OCI-LY1 (cell line): ENCODE results near the gene PTPN4.

Source experiments
- H2AFZ ChIP-seq: fragments of 200-600 bp; sonication (generic), shearing (Covaris generic); 2 replicates; pipeline ENCODE4 v1.6.0; 2014; ENCODE audit warnings: antibody characterized with exemption, mild to moderate bottlenecking, low read length
- H3F3A ChIP-seq: fragments of 200-600 bp; sonication (generic), shearing (Covaris generic); 2 replicates; pipeline ENCODE4 v1.6.0; 2014; ENCODE audit warnings: mild to moderate bottlenecking, antibody characterized with exemption, low read length, moderate library complexity; ENCODE audit not compliant: insufficient read depth
- H3K27ac ChIP-seq: fragments of 200-600 bp; sonication (generic); 2 replicates; pipeline ENCODE4 v1.5.1; 2014; ENCODE audit warnings: low read length, mixed run types, mild to moderate bottlenecking, low read depth; ENCODE audit not compliant: poor library complexity, severe bottlenecking
- H3K27me3 ChIP-seq: fragments of 200-600 bp; sonication (generic); 2 replicates; pipeline ENCODE4 v1.6.0; 2014; ENCODE audit warnings: antibody characterized with exemption, mild to moderate bottlenecking, low read length, moderate library complexity; ENCODE audit not compliant: insufficient read depth
- H3K36me3 ChIP-seq: fragments of 200-600 bp; sonication (generic); 2 replicates; pipeline ENCODE4 v1.6.1; 2014; ENCODE audit warnings: mild to moderate bottlenecking, antibody characterized with exemption, low read length, moderate library complexity, mixed read lengths; ENCODE audit not compliant: insufficient read depth
- H3K4me1 ChIP-seq: fragments of 200-600 bp; sonication (generic); 2 replicates; pipeline ENCODE4 v1.5.1; 2014; ENCODE audit warnings: mild to moderate bottlenecking, low read length, moderate library complexity; ENCODE audit not compliant: insufficient read depth, severe bottlenecking
- H3K4me2 ChIP-seq: fragments of 200-600 bp; sonication (generic), shearing (Covaris generic); 2 replicates; pipeline ENCODE4 v1.6.1; 2014; ENCODE audit warnings: low read length
- H3K4me3 ChIP-seq: fragments of 200-600 bp; sonication (generic); 2 replicates; pipeline ENCODE4 v1.5.1; 2014; ENCODE audit warnings: low read length, low read depth, mild to moderate bottlenecking, mixed read lengths; ENCODE audit not compliant: poor library complexity, severe bottlenecking
- H3K79me2 ChIP-seq: fragments of 200-600 bp; shearing (Covaris generic); 2 replicates; pipeline ENCODE4 v1.6.1; 2016; ENCODE audit warnings: mixed run types, low read length, mixed read lengths; ENCODE audit not compliant: insufficient read depth
- H3K9ac ChIP-seq: fragments of 200-600 bp; sonication (generic), shearing (Covaris generic); 2 replicates; pipeline ENCODE4 v1.6.1; 2014; ENCODE audit warnings: mild to moderate bottlenecking, low read length, mixed read lengths
- H3K9me2 ChIP-seq: fragments of 200-600 bp; sonication (generic), shearing (Covaris generic); 2 replicates; pipeline ENCODE4 v1.6.1; 2014; ENCODE audit warnings: low read depth, mild to moderate bottlenecking, low read length, mixed read lengths
- H3K9me3 ChIP-seq: fragments of 200-600 bp; shearing (Covaris generic); 2 replicates; pipeline ENCODE4 v1.6.1; 2014; ENCODE audit warnings: low read length, mixed read lengths
- H4K20me1 ChIP-seq: fragments of 200-600 bp; sonication (generic), shearing (Covaris generic); 2 replicates; pipeline ENCODE4 v1.6.0; 2016; ENCODE audit warnings: mild to moderate bottlenecking, low read length; ENCODE audit not compliant: insufficient read depth
- EZH2 ChIP-seq: fragments of 200-600 bp; sonication (generic), shearing (Covaris generic); IDR thresholded peaks from 2 replicates; pipeline ENCODE4 v1.8.0; 2017; ENCODE audit warnings: borderline replicate concordance, mixed run types, mild to moderate bottlenecking, antibody characterized with exemption, low read length, moderate library complexity, mixed read lengths
- TF ChIP-seq, protein P1 (sequence below): fragments of 200-600 bp; sonication (generic), shearing (Covaris generic); IDR thresholded peaks from 2 replicates; pipeline ENCODE4 v1.5.1; 2017; ENCODE audit warnings: mild to moderate bottlenecking, antibody characterized with exemption, low read length, moderate library complexity, mixed read lengths

Gene PTPN4

DNA sequence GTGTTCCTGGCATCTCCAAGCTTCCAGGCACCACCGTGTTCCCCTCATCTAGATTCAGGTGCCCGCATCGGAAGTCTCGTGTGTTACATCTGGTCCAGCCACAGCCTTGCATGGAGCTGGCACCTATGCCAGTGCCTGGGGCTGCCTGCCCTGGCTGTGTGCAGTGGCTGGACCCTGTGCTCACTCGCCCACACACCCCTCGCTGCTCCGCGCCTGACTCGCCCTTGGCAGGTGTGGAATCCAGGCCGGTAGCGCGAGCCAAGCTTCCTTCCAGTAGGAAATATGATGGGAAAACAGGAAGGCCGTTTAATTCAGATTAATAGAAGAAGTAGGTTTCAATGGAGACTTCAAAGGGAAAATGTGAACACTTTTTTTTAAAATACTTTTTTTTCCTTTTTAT is 78.0 kb downstream of the PTPN4 start:
- Histone ChIP-seq H3K4me3 (no peak overlapping the region), H3F3A (no peaks in the 10 kb centered on the region), H3K4me1 (peaks cover 11% of the 10 kb centered on the region), H2AFZ (no peak overlapping the region), H3K4me2 (no peak overlapping the region), H3K27ac (no peak overlapping the region), H3K27me3 (no peaks in the 10 kb centered on the region), H4K20me1 (no peaks in the 10 kb centered on the region), H3K79me2 (no peaks in the 10 kb centered on the region), H3K9ac (no peak overlapping the region), H3K9me2 (no peaks in the 10 kb centered on the region), H3K9me3 (no peaks in the 10 kb centered on the region), H3K36me3 (no peaks in the 10 kb centered on the region)
- TF ChIP-seq EZH2 = no peak
- TF ChIP-seq, protein P1, sequence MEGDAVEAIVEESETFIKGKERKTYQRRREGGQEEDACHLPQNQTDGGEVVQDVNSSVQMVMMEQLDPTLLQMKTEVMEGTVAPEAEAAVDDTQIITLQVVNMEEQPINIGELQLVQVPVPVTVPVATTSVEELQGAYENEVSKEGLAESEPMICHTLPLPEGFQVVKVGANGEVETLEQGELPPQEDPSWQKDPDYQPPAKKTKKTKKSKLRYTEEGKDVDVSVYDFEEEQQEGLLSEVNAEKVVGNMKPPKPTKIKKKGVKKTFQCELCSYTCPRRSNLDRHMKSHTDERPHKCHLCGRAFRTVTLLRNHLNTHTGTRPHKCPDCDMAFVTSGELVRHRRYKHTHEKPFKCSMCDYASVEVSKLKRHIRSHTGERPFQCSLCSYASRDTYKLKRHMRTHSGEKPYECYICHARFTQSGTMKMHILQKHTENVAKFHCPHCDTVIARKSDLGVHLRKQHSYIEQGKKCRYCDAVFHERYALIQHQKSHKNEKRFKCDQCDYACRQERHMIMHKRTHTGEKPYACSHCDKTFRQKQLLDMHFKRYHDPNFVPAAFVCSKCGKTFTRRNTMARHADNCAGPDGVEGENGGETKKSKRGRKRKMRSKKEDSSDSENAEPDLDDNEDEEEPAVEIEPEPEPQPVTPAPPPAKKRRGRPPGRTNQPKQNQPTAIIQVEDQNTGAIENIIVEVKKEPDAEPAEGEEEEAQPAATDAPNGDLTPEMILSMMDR = no peak

DNA sequence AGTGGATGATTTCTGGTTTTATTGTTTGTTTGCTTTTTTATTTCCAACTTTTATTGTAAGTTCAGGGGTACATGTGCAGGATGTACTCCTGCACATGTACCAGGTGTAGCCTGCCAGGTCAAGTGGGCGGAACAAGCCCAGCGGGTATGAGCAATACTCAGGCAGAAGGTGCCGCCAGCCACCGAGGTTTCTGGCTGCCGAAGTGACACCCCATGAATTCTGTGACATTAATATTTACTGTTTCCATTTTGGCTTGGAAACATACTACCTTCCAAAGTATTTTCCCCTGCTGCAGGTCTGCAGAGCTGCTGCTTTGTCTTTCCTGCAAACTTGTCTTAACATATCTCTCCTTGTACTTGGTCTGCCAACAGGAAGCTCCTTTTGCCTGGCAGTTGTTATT is 78.5 kb downstream of the PTPN4 start:
- Histone ChIP-seq H3K79me2 (no peaks in the 10 kb centered on the region), H3K27ac (no peak overlapping the region), H4K20me1 (no peaks in the 10 kb centered on the region), H3K9me2 (no peaks in the 10 kb centered on the region), H3K4me2 (no peak overlapping the region), H3K36me3 (no peaks in the 10 kb centered on the region), H3K9me3 (no peaks in the 10 kb centered on the region), H3F3A (no peaks in the 10 kb centered on the region), H3K27me3 (no peaks in the 10 kb centered on the region), H2AFZ (no peak overlapping the region), H3K4me3 (no peak overlapping the region), H3K4me1 (peaks cover 6% of the 10 kb centered on the region), H3K9ac (no peak overlapping the region)
- TF ChIP-seq, protein P1 = no peak
- no peak for TF ChIP-seq EZH2

DNA sequence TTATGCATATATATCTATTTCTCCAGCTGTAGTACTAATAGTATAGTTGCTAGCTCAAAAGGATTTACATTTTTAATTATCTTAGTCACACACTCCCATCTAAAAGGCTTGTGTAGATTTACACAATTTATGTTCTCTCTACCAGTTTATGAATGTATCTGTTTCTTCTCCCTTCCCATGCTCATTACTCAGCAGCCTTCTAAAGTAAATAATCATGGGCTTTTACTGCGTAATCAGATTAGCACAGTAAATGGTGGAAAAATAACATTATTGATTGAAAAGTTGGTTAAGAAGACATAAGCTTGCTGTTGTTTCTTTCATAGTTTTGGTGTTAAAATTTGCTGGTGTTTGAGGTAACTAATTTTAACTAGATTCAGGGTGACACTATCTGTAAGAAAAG is 81.8 kb downstream of the PTPN4 start:
- Histone ChIP-seq H2AFZ (no peak overlapping the region), H3K4me2 (no peak overlapping the region), H3K79me2 (no peaks in the 10 kb centered on the region), H3F3A (no peaks in the 10 kb centered on the region), H3K9ac (no peak overlapping the region), H3K36me3 (no peaks in the 10 kb centered on the region), H3K27me3 (no peaks in the 10 kb centered on the region), H4K20me1 (no peaks in the 10 kb centered on the region), H3K27ac (no peak overlapping the region), H3K9me3 (no peaks in the 10 kb centered on the region), H3K4me1 (peaks cover 5% of the 10 kb centered on the region), H3K9me2 (no peaks in the 10 kb centered on the region), H3K4me3 (no peak overlapping the region)
- TF ChIP-seq EZH2 = no peak
- TF ChIP-seq, protein P1 = no peak
